Activated CD4-positive, alpha-beta T cell treated with anti-CD3 and anti-CD28 coated beads, Interleukin-2, amount 50 U/mL, for 48 hours (primary cell): Measurements from ENCODE around the gene ARPC4.
"Not testable (repeated sequence)": the region's sequence is repeated elsewhere in the genome, so short reads cannot be mapped to it uniquely, and the experiment has no call there.

ENCODE experiments used
- DNase-seq, 2 experiments: peaks; one replicate each; pipeline ENCODE4 v3.0.0-alpha.2; 2020

The ARPC4 gene

DNA sequence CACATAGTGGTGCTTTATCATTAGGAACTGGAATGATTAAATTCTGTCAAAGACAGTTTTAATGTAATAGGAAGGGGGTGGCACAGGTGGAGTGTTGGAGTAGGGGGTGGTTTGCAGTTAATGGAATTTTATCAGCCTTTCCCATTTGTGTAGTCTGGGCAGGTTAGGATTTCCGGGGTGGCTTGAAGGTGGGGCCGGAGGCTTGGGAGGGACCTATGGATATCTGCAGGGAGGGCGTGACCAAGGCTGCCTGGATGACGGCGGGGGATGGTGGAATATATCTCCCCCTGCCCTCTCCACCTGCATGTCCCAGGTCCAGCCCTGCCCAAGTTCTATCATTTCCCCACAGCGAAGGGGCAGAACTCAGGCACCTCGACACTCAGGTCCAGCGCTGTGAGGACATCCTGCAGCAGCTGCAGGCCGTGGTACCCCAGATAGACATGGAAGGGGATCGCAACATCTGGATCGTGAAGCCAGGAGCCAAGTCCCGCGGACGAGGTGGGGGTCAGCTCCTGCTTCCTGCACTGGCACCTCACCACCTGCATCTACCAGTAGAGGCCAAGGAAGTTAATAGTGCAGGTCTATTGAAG is 32.7 kb downstream of the ARPC4 start:
- no peak for DNase-seq

GRCh38 chr3:9826815-9827573 is 34.1 kb downstream of the ARPC4 start:
- peak in 1 of 2 experiments; percentile 22 for DNase-seq

DNA sequence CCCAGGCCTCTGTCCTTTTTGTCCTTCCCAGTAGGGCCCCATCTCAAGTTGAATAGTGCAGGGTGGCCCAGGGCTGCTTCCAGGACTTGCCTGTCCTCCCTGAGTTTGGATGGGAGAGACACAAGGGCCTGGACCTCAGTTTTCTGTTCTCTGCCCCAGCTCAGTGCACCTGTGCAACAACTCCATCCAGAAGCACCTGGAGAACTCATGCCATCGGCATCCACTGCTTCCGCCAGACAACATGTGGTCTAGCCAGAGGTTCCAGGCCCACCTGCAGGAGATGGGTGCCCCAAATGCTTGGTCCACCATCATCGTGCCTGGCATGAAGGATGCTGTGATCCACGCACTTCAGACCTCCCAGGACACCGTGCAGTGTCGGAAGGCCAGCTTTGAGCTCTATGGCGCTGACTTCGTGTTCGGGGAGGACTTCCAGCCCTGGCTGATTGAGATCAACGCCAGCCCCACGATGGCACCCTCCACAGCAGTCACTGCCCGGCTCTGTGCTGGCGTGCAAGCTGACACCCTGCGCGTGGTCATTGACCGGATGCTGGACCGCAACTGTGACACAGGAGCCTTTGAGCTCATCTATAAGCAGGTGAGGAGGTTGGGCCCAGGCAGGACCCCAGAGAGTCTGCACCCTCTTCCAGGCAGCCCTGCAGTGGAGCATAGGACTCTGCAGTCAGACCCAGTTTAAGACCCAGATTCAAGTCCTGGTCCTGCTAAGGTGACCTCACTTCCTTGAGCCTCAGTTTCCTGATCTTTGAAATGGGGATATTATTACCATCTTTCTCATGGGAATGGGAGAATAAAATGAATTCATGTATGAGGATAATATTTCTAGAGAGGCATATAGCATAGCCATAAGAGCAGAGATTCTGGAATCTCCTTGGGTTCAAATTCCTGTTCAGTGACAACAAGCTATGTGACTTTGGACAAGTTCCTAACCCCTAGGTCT is 36.2 kb downstream of the ARPC4 start:
- no peak for DNase-seq

DNA sequence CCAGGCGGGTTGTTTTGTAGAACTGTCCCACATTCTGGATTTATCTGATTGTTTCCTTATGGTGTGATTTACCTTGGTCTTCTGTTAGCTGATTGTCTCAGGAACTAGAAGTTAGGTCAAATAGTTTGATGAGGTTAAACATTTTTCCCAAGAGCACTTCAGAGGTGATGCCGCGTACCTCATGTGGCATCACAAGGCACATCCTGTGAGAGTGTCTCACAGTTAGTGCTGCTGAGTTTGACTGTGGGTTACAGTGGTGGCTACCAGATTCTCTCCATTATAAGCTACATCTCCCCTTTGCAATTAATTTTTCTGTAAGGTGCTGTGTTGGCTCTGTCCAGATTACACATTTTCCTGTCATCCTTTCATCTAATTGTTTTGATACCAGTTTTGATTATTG is 38.4 kb downstream of the ARPC4 start:
- DNase-seq: no peak

DNA sequence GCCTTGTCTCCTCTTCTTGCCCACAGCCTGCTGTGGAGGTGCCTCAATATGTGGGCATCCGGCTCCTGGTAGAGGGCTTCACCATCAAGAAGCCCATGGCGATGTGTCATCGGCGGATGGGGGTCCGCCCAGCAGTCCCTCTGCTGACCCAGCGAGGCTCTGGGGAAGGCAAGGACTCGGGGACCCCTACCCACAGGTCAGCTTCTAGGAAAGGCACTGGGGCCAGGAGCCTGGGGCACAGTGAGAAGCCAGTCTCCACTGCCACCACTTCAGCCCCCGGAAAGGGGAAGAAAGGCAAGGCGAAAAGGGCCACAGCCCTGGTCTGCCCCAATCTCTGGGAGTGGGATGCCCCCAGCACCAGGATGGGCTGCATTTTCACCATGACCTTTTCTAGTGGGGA is 40.2 kb downstream of the ARPC4 start:
- no peak for DNase-seq

DNA sequence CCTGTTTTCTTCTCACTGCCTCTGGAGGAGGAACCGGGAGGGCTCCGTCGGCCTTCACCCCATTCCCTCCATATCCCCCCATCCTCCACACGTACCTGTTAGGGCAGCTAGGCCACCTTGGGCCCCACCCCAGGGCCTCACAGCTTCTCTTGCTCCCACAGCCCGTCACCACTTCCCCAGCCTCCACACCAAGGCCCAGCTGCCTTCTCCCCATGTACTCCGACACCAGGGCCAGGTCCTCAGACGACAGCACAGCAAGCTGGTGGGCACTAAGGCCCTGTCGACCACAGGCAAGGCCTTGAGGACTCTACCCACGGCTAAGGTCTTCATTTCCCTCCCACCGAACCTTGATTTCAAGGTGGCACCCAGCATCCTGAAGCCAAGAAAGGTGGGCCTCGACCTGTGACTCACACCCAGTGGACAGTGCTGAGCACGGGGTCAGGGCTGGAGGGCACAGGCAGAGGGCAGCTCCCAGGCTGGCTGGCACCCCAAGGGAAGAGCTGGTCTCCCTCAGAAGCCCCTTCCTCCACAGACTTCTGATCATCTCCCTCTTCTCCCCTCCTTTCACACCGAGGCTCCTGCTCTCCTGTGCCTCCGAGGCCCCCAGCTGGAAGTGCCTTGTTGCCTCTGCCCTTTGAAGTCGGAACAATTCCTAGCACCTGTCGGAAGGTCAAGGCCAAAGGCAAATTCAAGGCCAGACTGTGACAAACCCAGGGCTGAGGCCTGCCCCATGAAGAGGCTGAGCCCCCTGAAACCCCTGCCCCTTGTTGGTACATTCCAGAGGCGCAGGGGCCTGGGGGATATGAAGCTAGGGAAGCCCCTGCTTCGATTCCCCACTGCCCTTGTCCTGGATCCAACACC is 41.9 kb downstream of the ARPC4 start:
- no peak for DNase-seq

GRCh38 chr3:9837701-9838582 is 45.1 kb downstream of the ARPC4 start:
- DNase-seq: no peak

- DNase-seq: no peak
Observed at GRCh38 chr3:9838856-9839255, 46.0 kb downstream of the ARPC4 start.

DNA sequence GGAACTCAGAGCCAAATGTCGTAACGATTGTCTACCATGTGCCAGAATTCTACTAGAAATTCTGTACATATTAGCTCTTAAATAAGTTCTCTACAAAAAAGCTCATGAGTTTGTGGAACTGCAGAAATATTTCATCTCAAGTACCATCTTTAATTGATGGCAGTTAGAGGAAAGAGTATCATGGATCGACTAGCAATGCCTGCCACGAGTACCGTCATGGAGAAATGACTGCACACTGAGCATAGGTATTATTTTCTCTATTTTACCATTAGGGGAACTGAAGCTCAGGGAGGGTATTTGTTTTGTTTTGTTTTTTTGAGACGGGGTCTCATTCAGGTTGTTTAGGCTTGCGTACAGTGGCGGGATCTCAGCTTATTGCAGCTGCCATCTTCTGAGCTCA is 48.1 kb downstream of the ARPC4 start:
- DNase-seq: no peak

GRCh38 chr3:9843715-9844438 is 51.0 kb downstream of the ARPC4 start, which contains the start of gene RPUSD3:
Gene RPUSD3 (minus strand): TSS chr3:9844008. CDS start chr3:9843990, 18 bp downstream.
- DNase-seq: peak; percentile 98

DNA sequence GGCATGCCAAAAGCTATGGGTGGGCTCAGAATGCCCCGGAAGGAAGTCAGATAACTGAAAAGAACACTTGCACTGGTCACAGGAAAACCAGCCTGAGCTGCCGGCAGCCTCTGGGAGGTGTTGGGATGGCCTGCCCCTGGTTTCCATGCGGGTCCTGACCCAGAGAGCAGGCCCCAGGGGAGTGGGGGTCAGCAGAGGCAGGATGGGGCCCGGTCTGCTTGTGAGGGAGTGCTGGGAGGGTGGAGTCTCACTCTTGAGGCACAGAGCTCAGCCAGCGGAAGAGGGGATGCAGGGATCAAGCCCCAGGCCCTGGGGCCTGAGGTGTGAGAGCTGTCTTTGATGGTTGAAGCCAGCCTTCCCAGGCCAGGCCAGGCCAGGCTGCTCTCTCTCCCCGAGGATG is 53.3 kb downstream of the ARPC4 start:
- DNase-seq: no peak

GRCh38 chr3:9846931-9847488 is 54.1 kb downstream of the ARPC4 start:
- DNase-seq: no peak

GRCh38 chr3:9847870-9848269 is 55.0 kb downstream of the ARPC4 start:
- DNase-seq: not testable (repeated sequence)

DNA sequence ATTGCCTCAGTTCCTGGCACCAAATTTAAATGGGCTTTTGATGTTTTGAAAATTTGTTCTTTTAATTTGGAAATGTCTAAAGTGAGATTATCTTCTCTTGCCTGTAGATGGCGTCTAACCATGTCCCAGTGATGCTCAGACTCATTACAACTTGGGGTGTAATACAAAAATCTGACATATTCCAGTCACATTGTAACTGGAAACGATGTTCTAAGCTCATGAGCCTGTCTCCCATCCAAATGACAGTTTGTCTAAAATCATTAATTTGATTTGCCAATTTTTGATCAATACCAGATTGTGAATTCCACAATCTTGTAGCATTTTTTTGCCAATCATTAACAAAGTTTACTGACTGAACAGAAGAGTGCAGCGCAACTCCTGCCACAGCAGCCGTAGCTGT is 56.0 kb downstream of the ARPC4 start:
- DNase-seq: not testable (repeated sequence)

DNA sequence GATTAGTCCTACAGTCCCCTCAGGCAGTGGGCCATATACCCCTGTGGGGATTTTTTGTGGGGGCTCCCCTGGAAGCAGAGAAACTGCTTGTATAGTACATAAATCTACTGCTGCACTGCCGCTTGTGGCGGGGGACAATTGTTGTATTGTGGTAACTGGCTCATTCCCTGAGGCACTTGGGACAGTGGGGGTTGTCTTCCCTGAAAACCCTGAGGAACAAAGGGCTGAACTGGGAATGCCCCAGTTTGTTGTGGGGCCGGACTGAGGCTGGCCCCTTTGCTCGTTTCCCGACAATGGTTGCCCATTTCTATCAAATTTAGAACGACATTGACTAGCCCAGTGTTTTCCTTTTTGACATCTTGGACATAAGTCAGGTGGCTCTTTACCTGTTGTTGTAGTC is 58.5 kb downstream of the ARPC4 start:
- DNase-seq: not testable (repeated sequence)

DNA sequence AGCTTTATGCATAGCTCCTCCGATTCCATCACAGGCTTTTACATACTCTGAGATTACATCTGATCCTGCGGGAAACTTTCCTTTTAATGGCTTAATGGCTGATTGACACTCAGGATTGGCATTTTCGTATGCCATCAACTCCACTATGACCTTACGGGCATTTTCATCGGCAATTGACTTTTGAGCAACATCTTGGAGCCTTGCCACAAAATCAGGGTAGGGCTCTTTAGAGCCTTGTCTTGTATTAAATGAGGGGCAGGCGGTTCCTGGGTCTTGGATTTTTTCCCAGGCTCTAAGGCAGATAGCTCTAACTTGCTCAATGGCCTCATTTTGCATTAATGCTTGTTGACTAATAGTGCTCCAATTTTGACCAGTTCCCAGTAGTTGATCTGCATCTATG is 59.0 kb downstream of the ARPC4 start:
- DNase-seq: not testable (repeated sequence)

DNA sequence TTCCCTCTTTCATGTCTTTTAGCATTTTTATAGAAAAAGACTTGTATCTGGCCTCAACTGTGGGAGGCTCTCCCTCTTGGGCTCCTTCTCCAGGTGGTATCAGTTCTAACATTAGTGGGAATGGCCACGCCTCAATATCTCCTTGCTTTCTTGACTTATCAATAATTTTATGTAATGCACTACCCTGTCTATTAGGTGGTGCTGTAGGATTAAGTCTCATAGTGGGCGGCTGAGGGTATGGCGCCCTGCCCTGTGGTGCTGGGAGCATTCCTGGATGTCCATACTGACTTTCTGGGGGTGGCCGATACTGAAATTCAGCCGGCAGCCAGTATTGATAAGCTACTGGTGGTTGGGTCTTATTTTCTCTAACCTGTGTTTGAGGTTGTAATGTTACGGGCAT is 59.6 kb downstream of the ARPC4 start:
- DNase-seq: no peak

- not testable (repeated sequence) for DNase-seq
Observed at GRCh38 chr3:9854291-9854940, 61.5 kb downstream of the ARPC4 start.

DNA sequence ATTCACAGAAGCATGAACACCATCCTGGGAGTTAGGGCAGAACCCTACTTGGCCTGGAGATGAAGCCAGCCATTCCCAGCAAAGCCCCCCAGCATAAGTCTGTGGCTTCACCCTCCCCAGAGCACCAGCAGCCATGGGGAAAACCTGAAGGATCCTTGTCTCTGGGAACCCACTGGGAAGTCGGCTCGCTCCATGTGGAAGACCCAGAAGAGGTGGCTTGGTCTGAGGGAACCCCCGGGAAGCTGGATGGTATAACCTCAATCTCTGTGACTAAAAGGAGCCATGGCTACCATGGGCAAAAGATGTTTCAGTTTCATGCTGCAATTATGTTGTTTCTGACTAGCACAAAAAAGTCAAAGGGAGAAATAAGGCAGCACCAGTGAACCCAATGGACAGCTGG is 62.7 kb downstream of the ARPC4 start:
- DNase-seq: no peak
